D341Med (cell line): ENCODE measurements around the gene SEMA6B.

Experiments used
- DNase-seq: peaks from one replicate; pipeline ENCODE4 v3.0.0; 2012; ENCODE audit warnings: low spot score

SEMA6B gene

DNA sequence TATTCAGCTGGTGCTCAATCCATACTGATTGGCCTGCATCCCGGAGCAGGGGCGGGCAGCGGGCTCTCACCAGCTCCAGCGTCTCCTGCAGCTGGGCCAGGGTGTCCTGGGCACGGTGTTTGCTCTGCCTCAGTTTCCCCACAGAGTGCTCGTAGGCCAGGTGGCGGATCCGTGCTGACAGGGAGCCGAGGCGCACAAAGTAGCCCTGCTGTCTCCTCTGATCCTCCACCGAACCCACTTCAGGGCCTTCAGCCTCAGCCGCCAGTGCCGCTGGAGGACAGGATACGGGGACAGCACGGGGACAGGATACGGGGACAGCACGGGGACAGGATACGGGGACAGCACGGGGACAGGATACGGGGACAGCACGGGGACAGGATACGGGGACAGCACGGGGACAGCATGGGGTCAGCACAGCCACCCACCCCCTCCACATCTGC is 33.9 kb downstream of the SEMA6B start:
- DNase-seq = no peak

DNA sequence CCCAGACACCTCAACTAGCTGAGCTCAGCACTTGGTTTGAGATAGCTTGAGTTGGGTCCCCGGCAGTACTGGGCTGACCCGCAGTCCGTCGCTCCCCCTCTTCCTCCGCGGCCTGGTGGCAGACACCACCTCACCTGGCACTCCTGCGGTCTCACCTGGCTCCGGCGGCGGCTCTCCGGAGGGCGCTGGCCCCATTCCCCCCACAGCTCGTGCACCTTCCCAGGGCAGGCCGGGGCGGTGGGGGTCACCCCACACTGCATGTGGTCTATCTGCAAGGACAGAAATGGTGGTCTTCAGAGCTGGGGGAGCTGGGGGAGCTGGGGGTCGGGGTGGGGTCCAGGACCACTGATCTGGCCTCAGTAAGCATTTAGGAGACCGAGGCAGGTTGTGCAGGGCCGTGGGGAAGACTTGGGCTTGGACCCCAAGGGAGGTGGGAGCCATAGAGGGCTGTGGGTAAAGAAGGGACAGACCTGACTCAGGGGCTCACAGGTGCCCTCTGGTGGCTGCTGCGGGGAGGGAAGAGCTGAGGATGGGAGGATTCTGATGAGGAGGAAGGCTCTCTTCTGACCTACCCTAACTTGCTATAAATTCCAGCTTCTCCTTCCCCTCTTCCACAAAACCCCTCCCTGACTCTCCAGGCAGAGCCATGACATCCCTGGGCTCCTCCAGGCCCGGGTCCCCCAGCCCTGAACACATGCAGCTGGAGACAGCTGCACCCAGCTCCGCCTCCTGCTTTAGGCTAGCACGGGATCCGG is 34.5 kb downstream of the SEMA6B start:
- DNase-seq = peak; percentile 76

DNA sequence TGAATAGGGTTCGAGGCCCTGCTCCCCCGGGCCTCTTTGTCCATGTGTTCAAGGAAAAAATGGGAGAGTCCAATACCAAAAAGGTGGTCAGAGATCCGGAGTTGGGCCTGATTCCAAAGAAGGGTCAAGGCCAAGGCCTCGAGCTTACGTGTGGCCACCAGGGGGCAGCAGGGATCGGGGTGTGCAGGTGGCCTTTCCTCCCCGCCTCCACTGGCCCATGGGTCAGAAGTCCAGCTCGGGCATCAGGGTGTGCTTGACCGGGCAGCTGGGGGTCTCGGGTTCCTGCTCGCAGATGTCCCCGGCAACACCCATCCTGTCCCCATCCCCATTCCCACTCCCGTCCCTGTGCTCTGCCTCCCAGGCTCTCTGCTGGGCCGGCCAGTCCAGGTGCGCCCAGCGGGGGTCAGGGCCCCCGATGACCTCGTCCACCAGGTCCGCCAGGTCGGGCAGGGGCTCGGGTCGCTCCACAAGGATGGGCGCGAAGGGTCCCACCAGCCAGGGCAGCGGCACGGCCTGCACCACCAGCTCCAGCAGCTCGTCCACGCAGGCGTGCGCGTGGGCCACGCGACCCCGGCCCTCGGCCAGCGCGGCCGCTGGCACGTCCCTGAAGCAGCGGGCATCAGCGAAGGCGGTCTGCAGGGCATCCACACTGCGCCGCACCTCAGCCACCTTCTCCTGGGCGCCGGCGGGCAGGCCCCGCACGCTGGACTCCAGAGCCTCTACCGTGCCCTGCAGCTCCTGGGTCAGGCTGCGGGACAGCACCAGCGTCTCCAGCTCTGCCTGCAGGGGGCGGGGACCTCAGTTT is 36.0 kb downstream of the SEMA6B start:
- DNase-seq = peak; percentile 72

DNA sequence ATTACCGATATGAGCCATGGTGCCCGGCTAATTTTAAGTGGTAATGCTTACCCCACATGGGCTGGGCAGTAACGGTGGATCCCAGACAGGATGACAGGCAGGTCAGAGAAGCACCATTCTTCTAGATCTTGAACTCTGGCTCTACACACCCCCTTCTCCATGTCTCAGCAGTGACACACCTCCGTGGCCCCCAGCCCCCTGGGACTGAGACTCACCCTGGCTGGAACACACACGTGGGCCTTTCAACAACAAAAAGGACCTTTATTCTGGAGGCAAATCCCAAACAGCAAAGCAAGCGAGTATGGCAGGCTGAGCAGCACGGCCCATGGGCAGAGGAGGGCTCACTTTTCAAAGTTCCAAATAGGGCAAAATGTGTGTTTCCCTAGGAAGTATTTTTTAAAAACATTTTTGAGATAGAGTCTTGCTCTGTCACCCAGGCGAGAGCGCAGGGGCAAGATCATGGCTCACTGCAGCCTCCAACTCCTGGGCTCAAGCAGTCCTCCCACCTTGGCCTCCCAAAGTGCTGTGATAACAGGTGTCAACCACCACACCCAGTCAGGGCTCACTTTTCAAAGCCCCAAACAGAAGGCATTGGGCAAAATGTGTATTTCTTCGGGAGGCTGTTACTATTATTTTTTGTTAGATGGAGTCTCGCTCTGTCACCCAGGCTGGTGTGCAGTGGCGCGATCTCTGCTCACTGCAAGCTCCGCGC is 37.0 kb downstream of the SEMA6B start:
- DNase-seq = no peak

DNA sequence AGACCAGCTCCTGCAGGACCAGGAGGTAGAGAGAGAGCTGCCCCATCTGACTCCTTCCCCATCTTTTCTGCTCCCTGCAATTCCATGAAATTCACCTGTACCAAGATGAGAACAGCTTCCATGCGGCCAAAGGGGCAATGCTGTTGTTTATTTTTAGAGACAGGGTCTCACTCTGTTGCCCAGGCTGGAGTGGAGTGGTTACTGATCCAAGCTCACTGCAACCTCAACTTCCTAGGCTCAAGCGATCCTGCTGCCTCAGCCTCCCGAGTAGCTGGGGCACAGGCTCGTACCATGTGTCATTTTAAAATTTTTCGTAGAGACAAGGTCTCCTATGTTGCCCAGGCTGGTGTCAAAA is 37.6 kb downstream of the SEMA6B start:
- DNase-seq = no peak

DNA sequence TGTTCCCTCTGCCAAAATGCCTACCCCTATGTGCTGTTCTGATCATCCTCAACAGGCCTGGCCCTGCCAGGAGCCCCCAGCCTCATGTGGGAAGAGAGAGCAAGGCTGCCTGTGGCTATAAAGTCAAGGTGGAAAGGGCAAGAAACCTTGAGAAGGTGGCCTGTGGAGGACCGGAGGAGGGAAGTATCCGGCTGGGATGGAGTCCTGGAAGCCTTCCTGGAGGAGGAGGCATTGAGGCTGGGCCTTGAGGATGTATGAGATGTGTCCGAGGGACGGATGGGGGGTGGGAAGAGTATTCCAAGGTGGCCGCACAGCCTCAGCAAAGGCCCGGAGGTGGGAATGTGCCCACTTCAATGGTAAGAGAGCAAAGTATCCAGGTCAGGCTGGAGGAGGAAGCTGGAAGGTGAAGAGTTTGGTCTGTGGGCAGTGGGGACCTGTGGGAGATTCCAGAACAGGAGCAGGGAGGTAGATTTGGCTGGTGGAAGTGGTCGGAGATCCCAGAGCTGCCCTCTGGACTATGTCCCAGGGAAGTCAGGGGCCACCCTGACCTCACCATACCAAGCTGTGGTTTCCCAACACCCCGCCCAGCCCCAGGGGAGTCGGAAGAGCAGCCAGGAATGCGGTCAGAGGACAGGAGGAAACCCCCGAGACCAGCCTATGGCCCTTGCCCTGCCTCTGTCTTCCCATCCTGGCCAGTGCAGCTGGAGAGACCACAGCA is 38.2 kb downstream of the SEMA6B start:
- no peak for DNase-seq

DNA sequence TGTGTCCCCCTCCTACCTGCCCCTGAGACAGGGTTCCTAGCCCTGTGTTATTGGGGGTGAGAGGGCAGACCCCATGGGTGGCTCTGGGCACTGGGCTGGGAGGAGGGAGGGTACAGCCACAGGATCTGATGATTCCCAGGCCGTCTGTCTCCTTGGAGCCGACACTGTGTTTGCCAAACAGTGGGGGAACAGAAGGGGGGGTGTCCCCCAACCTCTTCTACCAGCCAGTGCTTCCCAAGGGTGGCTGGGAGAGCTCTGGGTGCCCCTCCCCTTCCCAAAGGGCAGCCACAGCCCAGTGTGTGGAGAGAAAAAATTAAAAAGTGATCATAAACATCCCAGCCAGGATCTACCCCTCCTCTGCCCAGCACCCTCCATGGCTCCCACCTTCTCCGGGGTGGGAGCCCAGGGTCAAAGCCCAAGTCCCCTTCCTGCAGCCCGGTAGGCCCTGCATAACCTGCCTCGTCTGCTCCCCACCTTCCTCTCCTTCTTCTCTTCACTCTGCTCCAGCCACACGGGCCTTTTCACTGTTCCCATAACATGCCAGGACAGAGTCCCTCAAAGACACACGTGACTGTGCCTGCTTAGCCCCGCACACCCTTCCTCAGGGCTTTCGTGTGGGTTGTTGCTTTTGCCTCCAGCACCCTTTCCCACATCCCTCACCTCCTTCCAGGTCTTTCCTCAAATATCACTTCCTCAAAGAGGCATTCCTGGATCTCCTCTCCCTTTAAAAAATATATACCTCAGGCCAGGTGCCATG is 39.8 kb downstream of the SEMA6B start:
- no peak for DNase-seq

DNA sequence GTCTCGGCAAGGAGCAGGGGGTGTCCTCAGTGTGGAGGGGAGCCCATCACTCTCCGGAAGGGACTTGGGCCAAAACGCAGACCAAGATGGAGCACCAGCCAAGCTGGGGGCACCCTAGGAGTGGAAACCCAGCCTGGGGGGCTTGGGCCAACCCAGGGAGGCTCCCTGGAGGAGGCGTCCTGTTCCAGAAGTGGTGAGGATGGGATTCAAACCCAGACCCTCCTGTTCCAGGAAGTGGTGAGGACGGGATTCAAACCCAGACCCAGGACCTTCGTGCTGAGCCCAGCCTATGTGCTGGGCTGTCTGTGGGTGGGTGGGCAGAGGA is 40.4 kb downstream of the SEMA6B start:
- no peak for DNase-seq

DNA sequence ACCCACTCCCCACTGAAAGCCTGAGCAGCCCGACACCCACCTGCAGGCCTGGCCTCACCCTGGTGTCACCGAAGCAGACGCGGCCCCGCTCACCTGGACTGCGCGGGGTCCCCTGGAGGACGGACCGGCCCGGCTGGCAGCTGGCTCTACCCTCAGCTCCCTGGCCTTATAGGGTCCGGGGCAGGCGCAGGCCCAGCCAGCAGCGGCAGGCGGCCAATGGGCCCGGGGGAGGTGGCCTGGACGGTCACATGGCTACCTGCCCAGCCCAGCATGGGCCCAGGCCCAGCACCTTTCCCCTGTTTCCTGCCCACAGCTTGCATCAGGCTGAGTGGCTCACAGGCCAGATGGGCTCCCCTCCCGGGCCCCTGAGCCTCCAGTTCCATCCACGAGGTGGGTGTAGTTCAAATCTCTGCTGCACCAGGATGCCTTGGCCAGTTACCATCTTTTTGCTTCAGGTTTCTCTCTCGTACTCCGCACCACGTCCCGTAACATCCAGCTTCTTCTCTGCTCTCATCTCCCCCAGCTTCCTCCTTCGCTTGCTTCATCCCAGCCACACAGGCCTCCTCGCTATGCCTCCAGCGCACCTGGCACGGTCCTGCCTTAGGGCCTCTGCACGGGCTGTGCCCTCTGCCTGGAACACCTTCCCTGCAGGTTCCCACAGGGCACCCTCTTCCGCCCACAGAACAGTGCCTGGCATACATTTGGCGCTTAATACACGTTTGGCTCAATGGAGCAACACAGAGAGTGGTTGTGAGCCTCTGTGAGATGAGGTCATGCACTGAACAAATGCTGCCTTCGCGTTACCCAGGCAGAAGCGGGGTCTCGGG is 40.9 kb downstream of the SEMA6B start, which contains the start of gene PLIN4:
PLIN4 (minus strand) TSS at position 142 of the 827 bp plus-strand sequence. CDS start 214 bp downstream, outside the sequence.
- DNase-seq = no peak

DNA sequence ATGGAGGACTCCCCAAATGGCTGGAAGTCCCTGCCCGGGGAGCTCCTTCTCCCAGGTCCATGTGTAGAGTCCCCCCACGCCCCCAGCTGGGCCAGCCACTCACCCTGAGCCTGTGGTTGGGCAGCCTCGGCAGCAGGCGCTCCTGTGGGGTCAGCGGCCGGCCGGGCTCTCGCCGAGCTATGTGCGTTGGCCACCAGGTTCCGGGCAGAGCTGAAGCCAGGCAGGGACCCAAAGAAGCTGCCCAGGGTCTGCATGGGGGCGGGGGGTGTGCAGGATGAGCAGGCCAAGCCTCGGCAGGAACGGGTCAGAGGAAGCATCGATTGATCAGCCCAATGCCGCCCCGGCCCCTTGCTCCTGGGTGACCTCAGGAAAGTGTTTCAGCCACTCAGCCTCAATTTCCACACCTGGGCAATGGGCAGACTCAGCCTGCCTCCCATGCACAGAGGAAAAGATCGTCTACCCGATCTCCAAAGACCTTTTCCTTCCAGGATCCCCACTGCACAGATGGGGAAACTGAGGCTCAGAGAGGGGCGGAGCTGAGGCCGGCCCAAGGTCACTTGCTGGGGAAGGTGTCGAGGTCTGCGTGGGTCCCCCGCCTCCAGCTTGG is 41.9 kb downstream of the SEMA6B start:
- no peak for DNase-seq

DNA sequence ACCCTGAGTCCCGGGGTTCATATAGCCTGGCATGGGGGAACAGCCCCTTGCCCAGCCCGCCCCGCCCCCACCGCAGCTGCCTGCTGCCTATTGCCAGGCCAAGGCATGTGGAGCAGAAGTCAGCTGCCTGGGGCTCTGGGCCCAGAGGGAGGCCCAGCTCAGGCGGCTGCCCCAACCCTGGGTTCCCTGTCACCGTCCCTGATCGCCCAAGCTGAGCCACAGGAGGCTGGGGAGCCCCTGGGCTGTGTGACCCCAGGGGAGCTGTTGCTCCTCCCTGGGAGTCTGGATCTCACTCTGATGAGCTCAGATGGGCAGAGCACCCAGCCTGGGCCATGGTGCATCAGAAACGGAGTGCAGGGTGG is 42.6 kb downstream of the SEMA6B start:
- no peak for DNase-seq

DNA sequence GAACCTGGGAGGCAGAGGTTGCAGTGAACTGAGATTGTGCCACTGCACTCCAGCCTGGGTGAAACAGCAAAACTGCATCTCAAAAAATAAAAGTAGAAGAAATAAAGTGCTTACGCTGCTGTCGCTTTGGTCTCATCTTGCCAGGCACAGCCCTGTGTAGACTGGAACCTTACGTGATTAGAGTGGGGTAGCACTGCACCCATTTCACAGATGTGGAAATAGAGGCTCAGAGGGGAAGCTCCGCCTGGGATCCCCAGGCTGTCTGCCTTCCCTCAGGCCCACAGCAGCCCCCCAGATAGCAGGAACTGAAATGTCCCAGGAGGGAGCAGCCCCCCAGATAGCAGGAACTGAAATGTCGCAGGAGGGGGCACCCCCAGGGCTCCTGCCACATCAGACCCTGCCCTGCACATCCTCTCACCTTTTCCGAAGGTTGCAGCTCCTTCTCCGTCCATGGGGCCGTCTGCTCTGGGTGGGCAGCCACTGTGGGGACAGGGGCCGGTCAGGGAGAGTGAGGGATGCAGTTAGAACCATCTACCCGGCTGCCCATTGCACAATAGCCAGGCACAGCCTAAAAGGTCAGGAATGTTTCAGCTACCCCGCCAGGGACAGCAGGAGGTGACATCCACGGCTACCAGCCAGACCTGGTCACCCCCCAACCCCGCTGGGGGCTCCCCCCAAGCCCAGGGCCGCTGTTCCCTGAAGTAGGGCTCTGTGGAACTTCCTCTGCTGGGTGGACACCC is 43.1 kb downstream of the SEMA6B start:
- no peak for DNase-seq

DNA sequence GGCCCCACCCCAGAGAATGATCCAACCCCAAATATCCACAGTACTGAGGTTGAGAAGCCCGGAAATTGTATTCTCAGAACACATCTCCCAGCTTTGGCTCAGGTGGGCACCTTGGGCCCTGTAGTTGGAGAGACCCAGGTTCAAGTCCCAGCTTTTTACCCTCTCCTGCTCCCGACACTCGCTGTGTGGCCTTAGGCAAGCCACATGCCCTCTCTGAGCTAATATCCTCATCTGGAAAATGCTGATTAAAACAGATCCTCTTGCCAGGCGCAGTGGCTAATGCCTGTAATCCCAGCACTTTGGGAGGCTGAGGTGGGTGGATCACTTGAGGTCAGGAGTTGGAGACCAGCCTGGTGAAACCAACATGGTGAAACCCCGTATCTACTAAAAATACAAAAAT is 43.8 kb downstream of the SEMA6B start:
- no peak for DNase-seq

DNA sequence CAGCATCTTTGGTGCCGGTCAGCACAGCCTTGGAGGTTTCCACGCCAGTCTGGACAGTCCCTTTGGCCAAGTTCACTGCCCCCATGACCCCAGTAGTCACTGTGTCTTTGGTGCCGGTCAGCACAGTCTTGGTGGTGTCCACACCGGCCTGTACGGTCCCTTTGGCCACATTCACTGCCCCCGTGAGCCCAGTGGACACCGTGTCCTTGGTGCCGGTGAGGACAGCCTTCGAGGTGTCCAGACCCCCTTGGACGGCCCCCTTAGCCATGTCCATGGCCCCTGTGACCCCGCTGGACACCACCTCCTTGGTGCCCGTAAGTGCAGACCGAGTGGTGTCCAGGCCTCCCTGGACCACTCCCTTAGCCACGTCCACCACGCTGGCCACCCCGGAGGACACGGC is 46.2 kb downstream of the SEMA6B start:
- DNase-seq = no peak

DNA sequence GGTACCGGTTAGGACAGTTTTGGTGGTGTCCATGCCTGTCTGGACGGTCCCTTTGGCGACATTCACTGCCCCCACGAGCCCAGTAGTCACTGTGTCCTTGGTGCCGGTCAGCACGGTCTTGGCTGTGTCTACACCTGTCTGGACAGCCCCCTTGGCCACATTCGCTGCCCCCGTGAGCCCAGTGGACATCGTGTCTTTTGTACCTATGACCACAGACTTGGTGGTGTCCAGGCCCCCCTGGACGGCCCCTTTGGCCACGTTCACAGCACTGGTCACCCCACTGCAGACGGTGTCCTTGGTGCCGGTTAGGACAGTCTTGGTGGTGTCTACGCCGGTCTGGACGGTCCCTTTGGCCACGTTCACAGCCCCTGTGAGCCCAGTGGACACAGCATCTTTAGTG is 47.4 kb downstream of the SEMA6B start:
- no peak for DNase-seq

DNA sequence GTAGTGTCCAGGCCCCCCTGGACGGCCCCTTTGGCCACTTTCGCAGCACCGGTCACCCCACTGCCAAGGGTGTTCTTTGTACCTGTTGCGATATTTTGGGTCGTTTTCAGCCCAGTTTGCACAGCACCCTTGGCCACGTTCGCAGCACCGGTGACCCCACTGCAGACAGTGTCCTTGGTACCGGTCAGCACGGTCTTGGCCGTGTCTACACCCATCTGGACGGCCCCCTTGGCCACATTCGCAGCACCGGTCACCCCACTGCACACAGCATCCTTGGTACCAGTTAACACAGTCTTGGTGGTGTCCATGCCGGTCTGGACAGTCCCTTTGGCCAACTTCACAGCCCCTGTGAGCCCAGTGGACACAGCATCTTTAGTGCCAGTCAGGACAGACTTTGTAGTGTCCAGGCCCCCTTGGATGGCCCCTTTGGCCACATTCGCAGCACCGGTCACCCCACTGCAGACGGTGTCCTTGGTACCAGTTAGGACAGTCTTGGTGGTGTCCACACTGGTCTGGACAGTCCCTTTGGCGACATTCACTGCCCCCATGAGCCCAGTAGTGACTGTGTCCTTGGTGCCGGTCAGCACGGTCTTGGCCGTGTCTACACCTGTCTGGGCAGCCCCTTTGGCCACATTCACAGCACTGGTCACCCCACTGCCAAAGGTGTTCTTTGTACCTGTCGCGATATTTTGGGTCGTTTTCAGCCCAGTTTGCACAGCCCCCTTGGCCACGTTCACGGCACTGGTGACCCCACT is 48.0 kb downstream of the SEMA6B start:
- DNase-seq = no peak

DNA sequence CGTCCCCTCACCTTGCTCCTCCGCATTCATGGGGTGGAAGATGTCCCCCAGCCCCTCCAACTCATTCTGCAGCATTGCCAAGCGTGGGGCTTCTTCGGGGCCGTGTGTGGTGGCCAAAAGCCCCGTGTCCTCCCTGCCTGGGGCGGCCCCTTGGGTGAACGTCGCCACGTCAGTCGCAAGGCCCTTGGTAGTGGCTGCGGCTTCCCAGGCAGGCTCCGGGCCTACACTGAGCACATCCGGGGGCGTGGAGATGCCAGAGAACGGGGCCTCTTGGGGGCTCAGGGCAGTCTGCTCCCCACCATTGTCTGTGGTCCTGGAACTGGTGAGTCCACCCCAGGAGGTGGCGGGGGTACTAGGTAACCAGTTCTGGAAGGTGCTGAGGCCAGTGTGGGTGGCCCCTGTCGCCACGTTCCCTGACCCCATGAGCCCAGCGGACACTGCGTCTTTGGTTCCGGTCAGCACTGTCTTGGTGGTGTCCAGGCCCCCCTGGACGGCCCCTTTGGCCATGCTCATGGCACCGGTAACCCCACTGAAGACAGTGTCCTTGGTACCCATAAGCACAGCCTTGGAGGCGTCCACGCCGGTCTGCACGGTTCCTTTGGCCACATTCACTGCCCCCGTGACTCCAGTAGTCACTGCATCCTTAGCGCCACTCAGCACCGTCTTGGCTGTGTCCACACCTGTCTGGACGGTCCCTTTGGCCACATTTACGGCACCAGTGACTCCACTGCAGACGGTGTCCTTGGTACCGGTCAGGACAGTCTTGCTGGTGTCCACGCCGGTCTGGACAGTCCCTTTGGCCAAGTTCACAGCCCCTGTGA is 48.8 kb downstream of the SEMA6B start:
- DNase-seq = no peak

DNA sequence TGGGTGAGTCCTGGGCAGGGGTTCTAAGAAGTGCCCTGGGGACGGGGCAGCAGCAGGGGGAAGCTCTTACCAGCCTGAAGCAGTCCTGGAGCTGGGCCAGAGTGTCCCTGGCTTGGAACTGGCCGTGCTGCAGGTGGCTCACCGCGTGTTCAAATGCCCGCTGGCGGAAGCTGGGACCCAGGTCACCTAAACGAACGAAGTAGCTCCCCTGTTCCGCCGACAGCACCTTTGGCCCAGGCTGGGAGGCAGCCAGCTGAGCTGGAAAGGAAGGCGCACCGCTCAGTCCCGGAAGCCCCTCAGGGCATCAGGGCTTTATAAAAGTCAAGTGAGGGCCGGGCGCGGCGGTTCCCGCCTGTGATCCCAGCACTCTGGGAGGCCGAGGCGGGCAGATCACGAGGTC is 50.8 kb downstream of the SEMA6B start:
- DNase-seq = no peak
